ENCODE results near the gene MED19. TPM values are rescaled to one million over a fixed set of nuclear protein-coding genes. Genes with fewer than 3 reads are reported as not detected.

Gene MED19
- total and polyA plus RNA-seq, 2 donors (not counting 1 experiment from before 2014, with no cell fraction given) = 9.3 to 15.0 TPM

DNA sequence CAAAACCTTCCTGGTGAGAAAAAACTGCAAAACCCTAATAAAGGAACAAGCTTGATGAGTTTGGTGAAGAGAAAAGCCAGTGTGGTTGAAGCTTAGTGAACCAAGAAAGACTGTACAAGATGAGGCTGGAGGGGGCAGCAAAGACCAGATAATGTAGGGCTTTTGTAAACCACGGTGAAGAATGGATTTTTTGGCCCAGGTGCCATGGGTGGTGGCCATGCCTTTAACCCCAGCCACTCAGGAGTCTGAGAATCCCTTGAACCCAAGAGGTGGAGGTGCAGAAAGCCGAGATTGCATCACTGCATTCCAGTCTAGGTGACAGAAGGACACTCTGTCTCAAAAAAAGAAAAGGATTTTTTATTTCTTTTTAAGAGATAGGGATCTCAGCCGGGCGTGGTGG lies 49.1 kb downstream of the MED19 start:
- Histone ChIP-seq H3K36me3 (replicated peaks in 1 of 2; ENCODE audit: control extremely low read depth in 1 of 2, control insufficient read depth in 1 of 2, extremely low read depth in 1 of 2, insufficient read depth in 2 of 2, low read length in 1 of 2) (peaks cover 5 to 35% of the 10 kb centered on the region in 2 experiments), H3K27me3 (replicated peaks in 1 of 4; ENCODE audit: control extremely low read depth in 1 of 4, control insufficient read depth in 3 of 4, insufficient read depth in 4 of 4, low read length in 3 of 4) (no peaks in the 10 kb centered on the region), H4K20me1 (ENCODE audit: control insufficient read depth, insufficient read depth, low read length, poor library complexity, severe bottlenecking) (peaks cover 8% of the 10 kb centered on the region), H2AFZ (ENCODE audit: insufficient read depth, low read depth, low read length, poor library complexity, severe bottlenecking) (no peak overlapping the region), H3K79me2 (ENCODE audit: control insufficient read depth, insufficient read depth, low read length) (peaks cover 46% of the 10 kb centered on the region), H3K9ac (ENCODE audit: low read length) (no peak overlapping the region), H3K4me1 (ENCODE audit: control insufficient read depth in 2 of 2, insufficient read depth in 2 of 2, low read length in 2 of 2) (peaks cover 9 to 21% of the 10 kb centered on the region in 2 donors), H3K4me3 (ENCODE audit: control extremely low read depth in 1 of 5, extremely low read depth in 1 of 5, insufficient read depth in 1 of 5, low read depth in 2 of 5, low read length in 4 of 5) (no peak overlapping the region), H3K9me3 (ENCODE audit: control extremely low read depth in 1 of 3, control insufficient read depth in 2 of 3, insufficient read depth in 1 of 3, low read length in 2 of 3) (no peaks in the 10 kb centered on the region), H3K27ac (ENCODE audit: low read length in 2 of 2) (no peak overlapping the region), H3K4me2 (replicated peaks; ENCODE audit: low read depth, low read length, poor library complexity, severe bottlenecking) (no peak overlapping the region)
- intact Hi-C loops (cut with micrococcal nuclease) = no loop called here
- no peak for TF ChIP-seq EZH2 (IDR thresholded peaks at IDR 0.05; ENCODE audit: borderline replicate concordance, insufficient read depth, low read depth, low read length, poor library complexity, severe bottlenecking)
- TF ChIP-seq, protein P1, sequence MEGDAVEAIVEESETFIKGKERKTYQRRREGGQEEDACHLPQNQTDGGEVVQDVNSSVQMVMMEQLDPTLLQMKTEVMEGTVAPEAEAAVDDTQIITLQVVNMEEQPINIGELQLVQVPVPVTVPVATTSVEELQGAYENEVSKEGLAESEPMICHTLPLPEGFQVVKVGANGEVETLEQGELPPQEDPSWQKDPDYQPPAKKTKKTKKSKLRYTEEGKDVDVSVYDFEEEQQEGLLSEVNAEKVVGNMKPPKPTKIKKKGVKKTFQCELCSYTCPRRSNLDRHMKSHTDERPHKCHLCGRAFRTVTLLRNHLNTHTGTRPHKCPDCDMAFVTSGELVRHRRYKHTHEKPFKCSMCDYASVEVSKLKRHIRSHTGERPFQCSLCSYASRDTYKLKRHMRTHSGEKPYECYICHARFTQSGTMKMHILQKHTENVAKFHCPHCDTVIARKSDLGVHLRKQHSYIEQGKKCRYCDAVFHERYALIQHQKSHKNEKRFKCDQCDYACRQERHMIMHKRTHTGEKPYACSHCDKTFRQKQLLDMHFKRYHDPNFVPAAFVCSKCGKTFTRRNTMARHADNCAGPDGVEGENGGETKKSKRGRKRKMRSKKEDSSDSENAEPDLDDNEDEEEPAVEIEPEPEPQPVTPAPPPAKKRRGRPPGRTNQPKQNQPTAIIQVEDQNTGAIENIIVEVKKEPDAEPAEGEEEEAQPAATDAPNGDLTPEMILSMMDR (IDR thresholded peaks at IDR 0.05) = peak; percentile 40
- Mint-ChIP-seq H3K4me1 (peaks cover 35% of the 10 kb centered on the region), H3K4me3 (no peak overlapping the region), H3K9me3 (ENCODE audit: insufficient read depth) (no peaks in the 10 kb centered on the region), H3K27ac (no peak overlapping the region), H3K27me3 (no peaks in the 10 kb centered on the region)
- ChIA-PET POLR2A (no interaction called here), CTCF (interaction anchor here (0.7 to 1.8 kb wide), 3 partner anchors 22 to 336 kb away, joined by 3 to 8 read pairs (median 3); no protein-coding TSS in a partner anchor)
- ATAC-seq (ENCODE audit: low read depth) (no peak), DNase-seq (peak; percentile 57)
- WGBS (ENCODE audit: insufficient coverage) = 69% methylated on average over 2 of the region's 4 CpGs

GRCh38 chr11:57659669-57660068 lies 52.3 kb downstream of the MED19 start:
- POLR2A ChIA-PET = interaction anchor here (0.7 kb wide), 1 partner anchor 8 kb away, joined by 4 read pairs; no protein-coding TSS in a partner anchor
- H3K27me3 Mint-ChIP-seq = no peaks in the 10 kb centered on the region
- H3K9me3 ChIP-seq (ENCODE audit: control extremely low read depth in 1 of 3, control insufficient read depth in 2 of 3, insufficient read depth in 1 of 3, low read length in 2 of 3) = no peaks in the 10 kb centered on the region
- intact Hi-C loops (cut with micrococcal nuclease) = no loop called here
- no peak overlapping the region for H2AFZ ChIP-seq (ENCODE audit: insufficient read depth, low read depth, low read length, poor library complexity, severe bottlenecking)
- H3K4me3 Mint-ChIP-seq = no peak overlapping the region
- no peak for DNase-seq
- no peaks in the 10 kb centered on the region for H3K27me3 ChIP-seq (replicated peaks in 1 of 4; ENCODE audit: control extremely low read depth in 1 of 4, control insufficient read depth in 3 of 4, insufficient read depth in 4 of 4, low read length in 3 of 4)
- TF ChIP-seq, protein P1 (IDR thresholded peaks at IDR 0.05) = no peak
- TF ChIP-seq EZH2 (IDR thresholded peaks at IDR 0.05; ENCODE audit: borderline replicate concordance, insufficient read depth, low read depth, low read length, poor library complexity, severe bottlenecking) = no peak
- H3K27ac Mint-ChIP-seq = no peak overlapping the region
- no peak overlapping the region for H3K4me3 ChIP-seq (ENCODE audit: control extremely low read depth in 1 of 5, extremely low read depth in 1 of 5, insufficient read depth in 1 of 5, low read depth in 2 of 5, low read length in 4 of 5)
- WGBS (ENCODE audit: insufficient coverage) = 100% methylated on average over 11 of the region's 14 CpGs
- peaks cover 31% of the 10 kb centered on the region for H3K4me1 Mint-ChIP-seq
- CTCF ChIA-PET = interaction anchor here (1.2 kb wide), 1 partner anchor 19 kb away, joined by 3 read pairs; no protein-coding TSS in a partner anchor
- ATAC-seq (ENCODE audit: low read depth) = no peak
- no peak overlapping the region for H3K4me2 ChIP-seq (replicated peaks; ENCODE audit: low read depth, low read length, poor library complexity, severe bottlenecking)
- H3K9ac ChIP-seq (ENCODE audit: low read length) = no peak overlapping the region
- H3K79me2 ChIP-seq (ENCODE audit: control insufficient read depth, insufficient read depth, low read length) = peaks cover 48% of the 10 kb centered on the region
- H3K4me1 ChIP-seq (ENCODE audit: control insufficient read depth in 2 of 2, insufficient read depth in 2 of 2, low read length in 2 of 2) = peaks cover 8 to 17% of the 10 kb centered on the region in 2 donors
- no peak overlapping the region for H3K27ac ChIP-seq (ENCODE audit: low read length in 2 of 2)
- no peaks in the 10 kb centered on the region for H3K9me3 Mint-ChIP-seq (ENCODE audit: insufficient read depth)
- H3K36me3 ChIP-seq (replicated peaks in 1 of 2; ENCODE audit: control extremely low read depth in 1 of 2, control insufficient read depth in 1 of 2, extremely low read depth in 1 of 2, insufficient read depth in 2 of 2, low read length in 1 of 2) = peaks cover 5 to 35% of the 10 kb centered on the region in 2 experiments
- H4K20me1 ChIP-seq (ENCODE audit: control insufficient read depth, insufficient read depth, low read length, poor library complexity, severe bottlenecking) = peaks cover 8% of the 10 kb centered on the region

All from B cell (primary cell).